Smooth muscle cell of the pulmonary artery (primary cell): ENCODE measurements around the gene RNU6-8. TPM values are rescaled to one million over a fixed set of nuclear protein-coding genes. Genes with fewer than 3 reads are reported as not detected.

Source experiments
- total RNA-seq: library from RNA; depleted of rRNA; stranded (reverse); fragments of >200 nt; gene quantifications from 2 replicates; pipeline ENCODE4 v1.2.3, GENCODE V29; 2014

The RNU6-8 gene
- total RNA-seq, result not detected in 2 replicates

GRCh38 chr14:32202998-32203882 lies at the start of gene RNU6-8:
TSS of gene RNU6-8 (minus strand) at chr14:32203269.

GRCh38 chr14:32201816-32202490 lies 1.1 kb downstream of the RNU6-8 start, which contains the start of gene RNU6-7:
TSS of gene RNU6-7 (plus strand) at chr14:32202045.

Other genes with a start within 250 kb of the RNU6-8 start
- 89.1 and 98.5 TPM in 2 replicates for gene ARHGAP5, start 126.0 kb downstream of the RNU6-8 start, total RNA-seq
- not detected in 2 replicates for gene RNU6-7, start 1.2 kb downstream of the RNU6-8 start, total RNA-seq
- gene AKAP6, start 126.0 kb upstream of the RNU6-8 start, total RNA-seq, result 10.1 and 47.7 TPM in 2 replicates